H1 (cell line): ENCODE results near the gene MCMBP. TPM values are rescaled to one million over a fixed set of nuclear protein-coding genes. Genes with fewer than 3 reads are reported as not detected.

ENCODE experiments used
- CTCF ChIA-PET: fragments of 300-600 bp; sonication (Branson Sonifier 250); formaldehyde crosslinking; loops from one replicate; lab custom pipeline; 2021; ENCODE audit not compliant: partially characterized antibody; lab: Charles Lee
- POLR2A ChIA-PET: fragments of 300-600 bp; sonication (Branson Sonifier 250); formaldehyde crosslinking; loops from one replicate; lab custom pipeline; 2021; ENCODE audit warnings: inconsistent platforms; ENCODE audit not compliant: partially characterized antibody; lab: Charles Lee
- DNase-seq, 2 experiments: peaks; one replicate each; pipeline versions ENCODE4 v3.0.0 to v3.0.0-alpha.2; 2010 to 2022; ENCODE audit warnings: low spot score in 2 of 2, low read depth in 1 of 2, mixed read lengths in 1 of 2
- FAIRE-seq: peaks from 2 replicates; lab custom pipeline; 2011; peaks lifted over from hg19 to GRCh38; lab: Jason Lieb, UNC
- H2AFZ ChIP-seq: 2 replicates; pipeline ENCODE4 v1.8.1; 2012; ENCODE audit warnings: low read length, inconsistent platforms
- H2AK5ac ChIP-seq: 2 replicates; pipeline ENCODE4 v1.6.1; 2013; ENCODE audit warnings: low read depth, low read length
- H2BK120ac ChIP-seq: replicated peaks from 2 replicates; pipeline ENCODE3; 2013; ENCODE audit warnings: low read depth, low read length, inconsistent platforms
- H2BK12ac ChIP-seq: 2 replicates; pipeline ENCODE4 v1.6.1; 2013; ENCODE audit warnings: low read depth, low read length
- H2BK15ac ChIP-seq: 2 replicates; pipeline ENCODE4 v1.6.1; 2013; ENCODE audit warnings: low read length
- H2BK20ac ChIP-seq: 2 replicates; pipeline ENCODE4 v1.6.1; 2013; ENCODE audit warnings: low read length
- H2BK5ac ChIP-seq: 2 replicates; pipeline ENCODE4 v1.6.1; 2013; ENCODE audit warnings: low read depth, low read length
- H3K14ac ChIP-seq: 2 replicates; pipeline ENCODE4 v1.6.1; 2013; ENCODE audit warnings: inconsistent platforms; ENCODE audit not compliant: insufficient read length
- H3K18ac ChIP-seq: 2 replicates; pipeline ENCODE4 v1.6.1; 2013; ENCODE audit warnings: low read length; ENCODE audit errors: extremely low read depth
- H3K23ac ChIP-seq: 2 replicates; pipeline ENCODE4 v1.6.1; 2013; ENCODE audit warnings: inconsistent platforms; ENCODE audit not compliant: insufficient read length
- H3K23me2 ChIP-seq: 2 replicates; pipeline ENCODE4 v1.6.1; 2013; ENCODE audit warnings: low read depth, low read length
- H3K27ac ChIP-seq: 2 replicates; pipeline ENCODE4 v1.6.1; 2011; ENCODE audit warnings: low read depth, low read length, inconsistent platforms
- H3K27me3 ChIP-seq, 4 experiments: replicated peaks in 1 of 4; 1 replicate in 1 of 4; 2 replicates in 3 of 4; pipeline versions ENCODE4 v1.6.1 to v1.8.1; 2011 to 2013; ENCODE audit warnings: low read length in 3 of 4, mild to moderate bottlenecking in 3 of 4, inconsistent platforms in 2 of 4, mixed read lengths in 2 of 4, moderate library complexity in 1 of 4; ENCODE audit not compliant: control insufficient read depth in 3 of 4, insufficient read depth in 3 of 4; ENCODE audit errors: extremely low read depth in 1 of 4
- H3K36me3 ChIP-seq, 4 experiments: 2 replicates each; pipeline versions ENCODE4 v1.6.1 to v1.8.1; 2011 to 2013; ENCODE audit warnings: mild to moderate bottlenecking in 4 of 4, low read length in 3 of 4, moderate library complexity in 2 of 4, control low read depth in 1 of 4, inconsistent platforms in 1 of 4; ENCODE audit not compliant: insufficient read depth in 4 of 4, control insufficient read depth in 2 of 4
- H3K4ac ChIP-seq: replicated peaks from 2 replicates; pipeline ENCODE3; 2013; ENCODE audit warnings: low read length, low read depth, mixed read lengths, inconsistent platforms; ENCODE audit not compliant: insufficient read length
- H3K4me1 ChIP-seq, 4 experiments: replicated peaks in 1 of 4; 1 replicate in 1 of 4; 2 replicates in 3 of 4; pipeline versions ENCODE4 v1.6.1 to v1.8.1; 2011 to 2013; ENCODE audit warnings: low read length in 3 of 4, inconsistent platforms in 2 of 4, mixed read lengths in 1 of 4; ENCODE audit not compliant: insufficient read depth in 4 of 4, control insufficient read depth in 3 of 4
- H3K4me2 ChIP-seq, 2 experiments: 2 replicates each; pipeline versions ENCODE4 v1.6.1 to v1.8.1; 2011 to 2013; ENCODE audit warnings: low read depth in 2 of 2, low read length in 2 of 2, control low read depth in 1 of 2, inconsistent platforms in 1 of 2, mild to moderate bottlenecking in 1 of 2; ENCODE audit not compliant: insufficient read depth in 1 of 2
- H3K4me3 ChIP-seq, 4 experiments: fragments of 200-600, 300-600 bp in 1 of 4; sonication (generic), shearing (Covaris generic), sonication (Bioruptor Twin) in 1 of 4; 2 replicates each; pipeline versions ENCODE4 v1.5.1 to v1.8.1; 2011 to 2016; ENCODE audit warnings: low read length in 4 of 4, low read depth in 3 of 4, control low read depth in 2 of 4, inconsistent platforms in 2 of 4, mild to moderate bottlenecking in 2 of 4, mixed read lengths in 1 of 4, moderate library complexity in 1 of 4; ENCODE audit not compliant: insufficient read depth in 2 of 4; ENCODE audit errors: extremely low read depth in 1 of 4
- H3K56ac ChIP-seq: replicated peaks from 2 replicates; pipeline ENCODE3; 2013; ENCODE audit warnings: low read depth, mild to moderate bottlenecking, mixed read lengths, low read length, inconsistent platforms; ENCODE audit not compliant: insufficient read length
- H3K79me1 ChIP-seq: 2 replicates; pipeline ENCODE4 v1.6.1; 2013; ENCODE audit warnings: low read depth, low read length, control low read depth
- H3K79me2 ChIP-seq, 2 experiments: 2 replicates each; pipeline versions ENCODE4 v1.6.1 to v1.8.1; 2012 to 2013; ENCODE audit warnings: low read length in 2 of 2, mild to moderate bottlenecking in 2 of 2, inconsistent platforms in 1 of 2; ENCODE audit not compliant: insufficient read depth in 2 of 2, control insufficient read depth in 1 of 2
- H3K9ac ChIP-seq, 4 experiments: replicated peaks in 1 of 4; 1 replicate in 1 of 4; 2 replicates in 3 of 4; pipeline versions ENCODE4 v1.6.1 to v1.8.1; 2011 to 2013; ENCODE audit warnings: low read depth in 3 of 4, low read length in 3 of 4, control low read depth in 2 of 4, mild to moderate bottlenecking in 2 of 4, moderate library complexity in 2 of 4, inconsistent platforms in 1 of 4; ENCODE audit errors: extremely low read depth in 1 of 4
- H3K9me3 ChIP-seq, 2 experiments: 2 replicates each; pipeline versions ENCODE4 v1.6.1 to v1.8.1; 2012 to 2013; ENCODE audit warnings: mild to moderate bottlenecking in 2 of 2, moderate library complexity in 2 of 2, control low read depth in 1 of 2, inconsistent platforms in 1 of 2, low read depth in 1 of 2, low read length in 1 of 2, mixed read lengths in 1 of 2; ENCODE audit not compliant: insufficient read depth in 2 of 2
- H4K20me1 ChIP-seq, 2 experiments: replicated peaks in 1 of 2; 2 replicates each; pipeline versions ENCODE3 to v1.8.1; 2011 to 2013; ENCODE audit warnings: inconsistent platforms in 2 of 2, low read length in 2 of 2, mild to moderate bottlenecking in 1 of 2; ENCODE audit not compliant: insufficient read depth in 2 of 2, control insufficient read depth in 1 of 2
- H4K5ac ChIP-seq: 2 replicates; pipeline ENCODE4 v1.6.1; 2013; ENCODE audit warnings: low read length, low read depth, mixed read lengths, inconsistent platforms; ENCODE audit not compliant: insufficient read length
- H4K8ac ChIP-seq: 2 replicates; pipeline ENCODE4 v1.8.0; 2013; ENCODE audit warnings: mild to moderate bottlenecking, moderate library complexity, low read length, inconsistent platforms; ENCODE audit not compliant: insufficient read depth; ENCODE audit errors: extremely low read depth
- H4K91ac ChIP-seq: replicated peaks from 2 replicates; pipeline ENCODE3; 2013; ENCODE audit warnings: low read length, mixed read lengths, inconsistent platforms; ENCODE audit not compliant: insufficient read length
- CBX5 ChIP-seq: fragments of 300-800, 300-1000 bp; sonication (generic); IDR thresholded peaks from 2 replicates; pipeline ENCODE4 v1.7.1; 2016; ENCODE audit warnings: antibody characterized with exemption, low read length, low read depth
- CHD1 ChIP-seq: IDR thresholded peaks from 2 replicates; pipeline ENCODE4 v1.6.1; 2012; ENCODE audit warnings: low read depth, low read length, improper control_type of control experiment
- E2F6 ChIP-seq: IDR thresholded peaks from 2 replicates; pipeline ENCODE4 v1.6.1; 2012; ENCODE audit warnings: inconsistent platforms
- EGR1 ChIP-seq: IDR thresholded peaks from 2 replicates; pipeline ENCODE4 v1.6.1; 2011; ENCODE audit warnings: low read depth, low read length, borderline replicate concordance
- MAFK ChIP-seq: IDR thresholded peaks from 2 replicates; pipeline ENCODE4 v1.6.1; 2012; ENCODE audit warnings: low read depth, mild to moderate bottlenecking, improper control_type of control experiment, low read length
- NANOG ChIP-seq: IDR thresholded peaks from 2 replicates; pipeline ENCODE4 v1.6.1; 2011; ENCODE audit warnings: low read length, low read depth, mild to moderate bottlenecking, inconsistent platforms; ENCODE audit not compliant: insufficient read depth, poor library complexity, severe bottlenecking
- NRF1 ChIP-seq: IDR thresholded peaks from 2 replicates; pipeline ENCODE4 v1.6.1; 2011; ENCODE audit warnings: mild to moderate bottlenecking, low read depth, low read length, improper control_type of control experiment
- POU5F1 ChIP-seq: IDR thresholded peaks from 2 replicates; pipeline ENCODE4 v1.6.1; 2011; ENCODE audit warnings: low read depth, mild to moderate bottlenecking, low read length, moderate library complexity
- RAD21 ChIP-seq, 2 experiments: IDR thresholded peaks in 1 of 2; conservative IDR thresholded peaks in 1 of 2; 2 replicates each; pipeline ENCODE4 v1.6.1; 2011; ENCODE audit warnings: low read depth in 2 of 2, low read length in 2 of 2, improper control_type of control experiment in 1 of 2, inconsistent platforms in 1 of 2, mild to moderate bottlenecking in 1 of 2, moderate library complexity in 1 of 2
- SAP30 ChIP-seq: fragments of 300-600 bp; sonication (generic); IDR thresholded peaks from 2 replicates; pipeline ENCODE4 v1.7.1; 2012; ENCODE audit warnings: low read length, moderate library complexity, mild to moderate bottlenecking, inconsistent platforms; ENCODE audit not compliant: insufficient read depth, insufficient replicate concordance
- SIN3A ChIP-seq, 2 experiments: IDR thresholded peaks in 1 of 2; conservative IDR thresholded peaks in 1 of 2; 2 replicates each; pipeline ENCODE4 v1.6.1; 2011 to 2012; ENCODE audit warnings: low read length in 2 of 2, improper control_type of control experiment in 1 of 2, low read depth in 1 of 2, mild to moderate bottlenecking in 1 of 2
- SP1 ChIP-seq: IDR thresholded peaks from 2 replicates; pipeline ENCODE4 v1.6.1; 2011; ENCODE audit warnings: low read depth, low read length
- SP4 ChIP-seq: IDR thresholded peaks from 2 replicates; pipeline ENCODE4 v1.6.1; 2012; ENCODE audit warnings: low read length, inconsistent platforms
- TCF12 ChIP-seq: IDR thresholded peaks from 2 replicates; pipeline ENCODE4 v1.6.1; 2011; ENCODE audit warnings: low read depth, mild to moderate bottlenecking, low read length
- WGBS, 2 experiments: shearing (Covaris generic) in 1 of 2; methylation state at CpG; one replicate each; pipeline versions ENCODE4 v1.1.6 to v1.1.7; 2013 to 2015; ENCODE audit warnings: low lambda C conversion rate in 2 of 2, mixed read lengths in 2 of 2, inconsistent platforms in 1 of 2, low coverage in 1 of 2, missing lambda C conversion rate in 1 of 2; ENCODE audit not compliant: insufficient replicate concordance in 2 of 2, insufficient coverage in 1 of 2, insufficient read length in 1 of 2; ENCODE audit errors: extremely low coverage in 1 of 2, missing lambda C conversion rate in 1 of 2; 5-methylcytosine and 5-hydroxymethylcytosine counted together
- polyA plus RNA-seq, 7 experiments: library from polyadenylated mRNA; depleted of rRNA in 3 of 7; stranded (reverse) in 5 of 7; unstranded in 2 of 7; fragments of >200 nt in 5 of 7; fragments of 200-250 nt in 2 of 7; gene quantifications; 1 replicate in 5 of 7; 2 replicates in 1 of 7; 4 replicates in 1 of 7; pipeline versions ENCODE4 v1.2.1 to v1.2.3, GENCODE V29; 2011 to 2013; ENCODE audit warnings: missing spikeins in 2 of 7, mixed read lengths in 2 of 7
- total RNA-seq: library from RNA; stranded (reverse); fragmentation: NEBNext Ultra II Directional; extraction: Animal tissue kit (Norgen Biotek cat#: 25700); gene quantifications from 2 replicates; pipeline ENCODE4 v1.2.1, GENCODE V29; 2021

The MCMBP gene
- total and polyA plus RNA-seq, 2 of the 8 experiments (the other 6 are each of a cell fraction or from before 2014, with no cell fraction given) = 67.3 to 81.7 TPM

DNA sequence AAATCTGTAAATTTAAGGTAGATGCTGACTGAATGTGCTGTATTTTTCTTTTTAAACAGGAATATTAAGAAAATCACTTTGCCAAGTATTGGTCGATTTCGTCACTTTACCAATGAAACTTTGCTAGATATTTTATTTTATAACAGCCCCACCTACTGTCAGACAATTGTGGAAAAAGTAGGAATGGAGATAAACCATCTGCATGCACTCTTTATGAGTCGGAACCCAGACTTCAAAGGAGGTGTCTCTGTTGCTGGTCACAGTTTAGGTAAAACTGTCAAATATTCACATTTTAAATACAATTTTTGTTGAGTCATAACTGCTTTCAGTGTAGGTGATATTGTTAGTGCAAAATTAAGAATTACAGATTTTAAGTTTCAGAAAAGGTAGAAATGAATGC, 45.1 kb upstream of the MCMBP start:
- Histone ChIP-seq H3K4me1 (no peaks in the 10 kb centered on the region), H2BK20ac (no peak overlapping the region), H4K20me1 (peaks cover 0 to 1% of the 10 kb centered on the region in 2 experiments), H3K23me2 (no peaks in the 10 kb centered on the region), H3K4me2 (no peak overlapping the region), H3K14ac (no peak overlapping the region), H4K8ac (no peak overlapping the region), H3K27ac (no peak overlapping the region), H3K4me3 (no peak overlapping the region), H3K4ac (no peak overlapping the region), H3K9me3 (no peaks in the 10 kb centered on the region), H2BK120ac (no peak overlapping the region), H2BK5ac (no peak overlapping the region), H2AK5ac (no peak overlapping the region), H3K79me1 (no peaks in the 10 kb centered on the region), H3K36me3 (peaks cover 15 to 82% (median 40%) of the 10 kb centered on the region in 4 experiments), H3K79me2 (no peaks in the 10 kb centered on the region), H2BK15ac (no peak overlapping the region), H3K9ac (no peak overlapping the region), H4K91ac (no peak overlapping the region), H3K18ac (no peak overlapping the region), H3K27me3 (no peaks in the 10 kb centered on the region), H4K5ac (no peak overlapping the region), H2AFZ (no peak overlapping the region), H3K56ac (no peak overlapping the region), H3K23ac (no peak overlapping the region), H2BK12ac (no peak overlapping the region)
- ChIA-PET CTCF (interaction anchor here (1.2 kb wide), 1 partner anchor 141 kb away, joined by 3 read pairs; no protein-coding TSS in a partner anchor), POLR2A (no interaction called here)
- 95% methylated on average over 3 of the region's 3 CpGs; no CpG with 5 or more reads in 1 of the 2 experiments for WGBS, 2 experiments
- FAIRE-seq (no peak), DNase-seq (no peak)
- no peak for TF ChIP-seq POU5F1
- no peak for TF ChIP-seq MAFK
- no peak for TF ChIP-seq EGR1
- no peak for TF ChIP-seq SP1
- TF ChIP-seq NRF1 = no peak
- TF ChIP-seq E2F6 = no peak
- TF ChIP-seq TCF12 = no peak
- TF ChIP-seq SIN3A (conservative IDR thresholded peaks at IDR 0.05 in 1 of 2, IDR thresholded peaks at IDR 0.05 in 1 of 2; ENCODE audit: low read depth in 1 of 2, low read length in 2 of 2) = no peak
- TF ChIP-seq CHD1 = no peak
- no peak for TF ChIP-seq RAD21 (IDR thresholded peaks at IDR 0.05 in 1 of 2, conservative IDR thresholded peaks at IDR 0.05 in 1 of 2; ENCODE audit: low read depth in 2 of 2, low read length in 2 of 2)
- TF ChIP-seq NANOG = no peak
- TF ChIP-seq SAP30 = no peak
- no peak for TF ChIP-seq CBX5
- no peak for TF ChIP-seq SP4
